ENCODE results near the gene RNGTT.

RNGTT gene

DNA sequence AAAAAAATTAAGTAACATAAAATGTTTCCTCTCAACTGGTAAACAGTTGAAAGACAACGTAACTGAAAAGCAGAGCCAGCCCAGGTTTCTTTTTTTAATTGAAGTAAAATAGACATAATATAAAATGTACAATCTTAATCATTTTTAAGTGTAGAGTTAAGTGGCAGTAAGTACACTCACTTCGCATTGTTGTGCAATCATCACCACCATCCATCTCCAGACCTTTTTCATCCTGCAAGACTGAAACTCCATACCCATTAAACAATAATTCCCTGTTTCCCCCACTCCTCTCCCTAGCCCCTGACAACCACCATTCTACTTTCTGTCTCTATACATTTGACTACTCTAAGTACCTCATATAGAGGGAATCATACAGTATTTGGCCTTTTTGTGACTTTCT lies 395.7 kb downstream of the RNGTT start:
- H3K27ac Mint-ChIP-seq (ENCODE audit: low read depth), result no peak overlapping the region
- no peak for DNase-seq (ENCODE audit: low spot score in 2 of 2)
- no peaks in the 10 kb centered on the region for H3K4me1 Mint-ChIP-seq
- ATAC-seq (replicated peaks; ENCODE audit: extremely low read depth, poor library complexity, severe bottlenecking), result no peak
- no peaks in the 10 kb centered on the region for H3K36me3 Mint-ChIP-seq (ENCODE audit: insufficient read depth)
- no peaks in the 10 kb centered on the region for H3K9me3 Mint-ChIP-seq
- no peak overlapping the region for H3K4me3 Mint-ChIP-seq
- H3K27me3 Mint-ChIP-seq, result peaks cover 27% of the 10 kb centered on the region

- no peaks in the 10 kb centered on the region for H3K4me1 Mint-ChIP-seq
- peaks cover 24% of the 10 kb centered on the region for H3K27me3 Mint-ChIP-seq
- H3K4me3 Mint-ChIP-seq, result no peak overlapping the region
- no peaks in the 10 kb centered on the region for H3K9me3 Mint-ChIP-seq
- H3K36me3 Mint-ChIP-seq (ENCODE audit: insufficient read depth), result no peaks in the 10 kb centered on the region
- DNase-seq (ENCODE audit: low spot score in 2 of 2) (no peak), ATAC-seq (replicated peaks; ENCODE audit: extremely low read depth, poor library complexity, severe bottlenecking) (no peak)
- H3K27ac Mint-ChIP-seq (ENCODE audit: low read depth), result no peak overlapping the region
Measured at GRCh38 chr6:88566746-88567534, 396.5 kb downstream of the RNGTT start.

DNA sequence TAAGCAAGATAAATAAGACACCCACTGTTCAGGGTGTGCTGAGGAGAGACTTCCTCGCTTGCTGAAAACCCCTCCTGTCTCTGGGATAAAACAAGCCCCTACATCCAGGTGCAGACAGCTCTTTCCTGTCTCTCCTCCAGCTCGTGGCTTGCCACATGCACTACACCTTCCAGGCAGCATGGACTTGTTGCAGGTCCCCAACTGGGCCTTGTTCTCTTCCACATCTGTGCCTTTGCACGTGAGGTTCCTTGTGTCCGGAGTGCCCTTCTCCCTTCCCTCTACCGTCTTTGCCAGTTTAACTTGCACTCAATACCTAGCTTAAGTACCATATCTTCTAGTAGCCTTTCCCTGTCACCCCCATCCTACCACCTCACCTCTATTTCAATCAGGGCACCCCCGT lies 397.6 kb downstream of the RNGTT start:
- DNase-seq (ENCODE audit: low spot score in 2 of 2), result no peak
- no peak for ATAC-seq (replicated peaks; ENCODE audit: extremely low read depth, poor library complexity, severe bottlenecking)
- H3K9me3 Mint-ChIP-seq, result no peaks in the 10 kb centered on the region
- H3K4me3 Mint-ChIP-seq, result no peak overlapping the region
- no peaks in the 10 kb centered on the region for H3K36me3 Mint-ChIP-seq (ENCODE audit: insufficient read depth)
- peaks cover 24% of the 10 kb centered on the region for H3K27me3 Mint-ChIP-seq
- no peaks in the 10 kb centered on the region for H3K4me1 Mint-ChIP-seq
- no peak overlapping the region for H3K27ac Mint-ChIP-seq (ENCODE audit: low read depth)

GRCh38 chr6:88565409-88565811 lies 398.0 kb downstream of the RNGTT start:
- DNase-seq (ENCODE audit: low spot score in 2 of 2) (no peak), ATAC-seq (replicated peaks; ENCODE audit: extremely low read depth, poor library complexity, severe bottlenecking) (no peak)
- H3K9me3 Mint-ChIP-seq, result no peaks in the 10 kb centered on the region
- H3K36me3 Mint-ChIP-seq (ENCODE audit: insufficient read depth), result no peaks in the 10 kb centered on the region
- no peak overlapping the region for H3K27ac Mint-ChIP-seq (ENCODE audit: low read depth)
- H3K4me1 Mint-ChIP-seq, result no peaks in the 10 kb centered on the region
- H3K27me3 Mint-ChIP-seq, result peaks cover 24% of the 10 kb centered on the region
- no peak overlapping the region for H3K4me3 Mint-ChIP-seq

- ATAC-seq (replicated peaks; ENCODE audit: extremely low read depth, poor library complexity, severe bottlenecking), result no peak
- Mint-ChIP-seq H3K27ac (ENCODE audit: low read depth) (no peak overlapping the region), H3K4me3 (no peak overlapping the region), H3K4me1 (no peaks in the 10 kb centered on the region), H3K9me3 (no peaks in the 10 kb centered on the region), H3K36me3 (ENCODE audit: insufficient read depth) (no peaks in the 10 kb centered on the region), H3K27me3 (peaks cover 24% of the 10 kb centered on the region)
- DNase-seq (ENCODE audit: low spot score in 2 of 2), result no peak
Measured at GRCh38 chr6:88563277-88563625, 400.2 kb downstream of the RNGTT start.

DNA sequence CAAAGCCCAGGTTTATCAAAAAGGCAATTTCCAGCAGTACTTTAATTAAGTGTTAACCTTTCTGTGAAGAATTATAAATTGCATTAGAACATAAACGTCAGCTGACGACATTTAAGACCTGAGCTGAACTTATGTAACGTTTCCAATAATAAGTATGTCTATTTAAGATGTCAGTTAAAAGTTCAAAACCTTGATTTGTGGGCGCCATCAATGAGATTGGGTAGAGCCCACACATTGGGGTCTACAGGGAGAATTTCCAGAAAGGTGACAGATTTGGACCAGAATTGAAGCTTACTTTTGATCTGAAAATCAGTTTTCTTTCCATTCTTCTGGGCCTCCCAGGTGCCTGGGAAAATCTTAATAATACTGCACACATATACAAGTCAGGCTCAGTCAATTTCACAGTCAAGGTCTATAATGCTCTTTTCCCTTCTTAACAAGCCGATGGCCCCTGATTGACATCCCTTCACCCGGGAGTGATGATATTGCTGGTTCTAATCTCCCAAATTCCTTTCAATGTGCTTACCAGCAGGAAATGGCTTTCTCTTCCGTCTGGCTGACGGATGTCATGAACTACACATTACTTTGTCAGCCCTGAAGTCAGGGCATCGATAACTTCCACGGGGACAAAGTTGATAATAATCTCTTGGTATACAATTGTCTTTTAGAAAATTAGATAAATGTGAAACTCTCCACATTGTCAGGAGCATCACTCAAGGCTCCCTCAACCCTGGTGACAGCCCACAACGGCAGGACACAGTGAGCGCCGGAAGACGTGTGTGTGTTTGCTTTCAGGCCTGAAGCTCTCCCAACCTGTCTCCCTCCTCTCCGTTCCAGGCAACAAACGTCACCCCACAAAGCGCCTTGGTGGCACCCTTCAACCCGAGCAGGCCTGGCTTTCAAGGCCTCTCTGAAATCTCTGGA lies 400.8 kb downstream of the RNGTT start:
- DNase-seq (ENCODE audit: low spot score in 2 of 2) (no peak), ATAC-seq (replicated peaks; ENCODE audit: extremely low read depth, poor library complexity, severe bottlenecking) (no peak)
- no peaks in the 10 kb centered on the region for H3K4me1 Mint-ChIP-seq
- H3K9me3 Mint-ChIP-seq, result no peaks in the 10 kb centered on the region
- peaks cover 22% of the 10 kb centered on the region for H3K27me3 Mint-ChIP-seq
- H3K36me3 Mint-ChIP-seq (ENCODE audit: insufficient read depth), result no peaks in the 10 kb centered on the region
- H3K27ac Mint-ChIP-seq (ENCODE audit: low read depth), result no peak overlapping the region
- no peak overlapping the region for H3K4me3 Mint-ChIP-seq

DNA sequence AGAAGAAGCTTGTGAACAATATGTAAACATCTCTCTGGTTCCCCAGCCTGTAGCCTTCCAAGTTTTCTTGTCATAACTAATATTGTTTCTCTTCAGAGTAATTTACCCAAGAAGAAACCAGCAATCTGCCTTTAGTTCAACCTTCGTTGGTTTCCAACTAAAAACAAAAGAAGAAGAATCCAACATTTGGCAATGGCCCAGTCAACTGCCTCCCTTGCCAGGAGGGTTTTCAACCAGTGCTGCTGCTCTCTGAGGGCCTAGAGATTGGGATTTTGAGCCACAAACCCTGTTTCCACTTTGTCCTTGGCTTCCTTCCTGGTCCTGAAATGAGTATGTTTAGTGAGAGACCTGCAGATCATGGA lies 401.5 kb downstream of the RNGTT start:
- DNase-seq (ENCODE audit: low spot score in 2 of 2) (no peak), ATAC-seq (replicated peaks; ENCODE audit: extremely low read depth, poor library complexity, severe bottlenecking) (no peak)
- Mint-ChIP-seq H3K36me3 (ENCODE audit: insufficient read depth) (no peaks in the 10 kb centered on the region), H3K4me3 (no peak overlapping the region), H3K27ac (ENCODE audit: low read depth) (no peak overlapping the region), H3K9me3 (no peaks in the 10 kb centered on the region), H3K27me3 (peaks cover 15% of the 10 kb centered on the region), H3K4me1 (no peaks in the 10 kb centered on the region)

DNA sequence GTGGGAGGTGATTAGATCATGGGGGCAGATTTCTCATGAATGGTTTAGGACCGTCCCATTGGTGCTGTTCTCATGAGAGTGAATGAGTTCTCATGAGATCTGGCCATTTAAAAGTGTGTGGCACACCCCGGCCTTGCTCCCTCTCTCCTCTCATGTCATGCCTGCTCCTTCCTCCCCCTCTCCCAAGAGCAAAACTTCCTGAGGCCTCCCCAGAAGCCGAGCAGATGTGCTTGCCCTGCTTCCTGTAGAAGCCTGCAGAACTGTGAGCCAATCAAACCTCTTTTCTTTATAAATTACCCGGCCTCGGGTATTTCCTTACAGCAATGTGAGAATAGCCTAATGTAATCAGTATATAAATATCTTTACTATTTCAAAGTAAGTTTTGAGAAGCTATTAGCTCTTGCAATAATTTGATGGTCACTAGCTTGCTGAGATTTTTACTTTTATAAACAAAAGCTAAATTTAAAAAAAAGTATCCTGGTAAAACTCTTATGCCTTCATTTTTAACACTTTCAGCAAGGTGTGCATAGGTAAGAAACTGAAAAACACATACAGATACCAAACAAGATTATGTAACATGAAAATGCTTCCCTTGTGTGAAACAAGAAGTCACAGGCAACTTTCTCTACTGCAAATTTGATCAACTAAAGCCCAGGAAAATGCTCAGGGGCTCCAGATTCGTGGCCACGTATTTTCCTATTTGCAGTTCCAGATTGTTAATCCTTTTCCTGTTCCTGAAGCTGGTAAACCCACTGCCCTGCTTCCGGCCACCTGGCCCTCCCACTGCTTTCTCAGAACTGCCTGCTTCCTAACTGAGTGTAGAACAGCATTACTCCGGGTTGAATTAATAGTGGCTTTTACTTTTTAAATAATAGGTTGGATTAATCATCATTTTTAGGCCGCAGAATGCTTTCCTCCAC lies 402.1 kb downstream of the RNGTT start:
- no peak for ATAC-seq (replicated peaks; ENCODE audit: extremely low read depth, poor library complexity, severe bottlenecking)
- Mint-ChIP-seq H3K4me1 (no peaks in the 10 kb centered on the region), H3K27me3 (peaks cover 12% of the 10 kb centered on the region), H3K9me3 (no peaks in the 10 kb centered on the region), H3K4me3 (no peak overlapping the region), H3K36me3 (ENCODE audit: insufficient read depth) (no peaks in the 10 kb centered on the region), H3K27ac (ENCODE audit: low read depth) (no peak overlapping the region)
- DNase-seq (ENCODE audit: low spot score in 2 of 2), result no peak
